ENCODE data around the gene HMCN1.

GRCh38 chr1:186063091-186063657 is 329.0 kb downstream of the HMCN1 start:
- TF ChIP-seq POLR2AphosphoS5 (IDR thresholded peaks at IDR 0.05; ENCODE audit: low read depth, low read length) (no peak), CTCF (IDR thresholded peaks at IDR 0.05) (no peak), REST (IDR thresholded peaks at IDR 0.05; ENCODE audit: insufficient read depth in 1 of 2, low read depth in 2 of 2, low read length in 1 of 2) (no peak), SIN3A (IDR thresholded peaks at IDR 0.05; ENCODE audit: borderline replicate concordance, insufficient read depth, low read depth, low read length) (no peak)

Measured in Panc1 (cell line).